ENCODE data around the gene PNLIPRP2.

Gene PNLIPRP2

GRCh38 chr10:116655568-116655967, 34.8 kb downstream of the PNLIPRP2 start:
- Histone ChIP-seq H3K27ac (replicated peaks) (no peak overlapping the region), H3K4me3 (replicated peaks; ENCODE audit: insufficient read depth, low read length) (no peak overlapping the region), H3K27me3 (ENCODE audit: insufficient read depth, poor library complexity, severe bottlenecking) (no peaks in the 10 kb centered on the region)
- no peak for DNase-seq (ENCODE audit: low read depth in 1 of 2, low spot score in 1 of 2)
- TF ChIP-seq POLR2AphosphoS5 (IDR thresholded peaks at IDR 0.05; ENCODE audit: low read depth) (no peak), GABPA (IDR thresholded peaks at IDR 0.05; ENCODE audit: low read depth) (no peak)
- TF ChIP-seq, protein P1, sequence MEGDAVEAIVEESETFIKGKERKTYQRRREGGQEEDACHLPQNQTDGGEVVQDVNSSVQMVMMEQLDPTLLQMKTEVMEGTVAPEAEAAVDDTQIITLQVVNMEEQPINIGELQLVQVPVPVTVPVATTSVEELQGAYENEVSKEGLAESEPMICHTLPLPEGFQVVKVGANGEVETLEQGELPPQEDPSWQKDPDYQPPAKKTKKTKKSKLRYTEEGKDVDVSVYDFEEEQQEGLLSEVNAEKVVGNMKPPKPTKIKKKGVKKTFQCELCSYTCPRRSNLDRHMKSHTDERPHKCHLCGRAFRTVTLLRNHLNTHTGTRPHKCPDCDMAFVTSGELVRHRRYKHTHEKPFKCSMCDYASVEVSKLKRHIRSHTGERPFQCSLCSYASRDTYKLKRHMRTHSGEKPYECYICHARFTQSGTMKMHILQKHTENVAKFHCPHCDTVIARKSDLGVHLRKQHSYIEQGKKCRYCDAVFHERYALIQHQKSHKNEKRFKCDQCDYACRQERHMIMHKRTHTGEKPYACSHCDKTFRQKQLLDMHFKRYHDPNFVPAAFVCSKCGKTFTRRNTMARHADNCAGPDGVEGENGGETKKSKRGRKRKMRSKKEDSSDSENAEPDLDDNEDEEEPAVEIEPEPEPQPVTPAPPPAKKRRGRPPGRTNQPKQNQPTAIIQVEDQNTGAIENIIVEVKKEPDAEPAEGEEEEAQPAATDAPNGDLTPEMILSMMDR (IDR thresholded peaks at IDR 0.05; ENCODE audit: insufficient read depth, low read length) = no peak

DNA sequence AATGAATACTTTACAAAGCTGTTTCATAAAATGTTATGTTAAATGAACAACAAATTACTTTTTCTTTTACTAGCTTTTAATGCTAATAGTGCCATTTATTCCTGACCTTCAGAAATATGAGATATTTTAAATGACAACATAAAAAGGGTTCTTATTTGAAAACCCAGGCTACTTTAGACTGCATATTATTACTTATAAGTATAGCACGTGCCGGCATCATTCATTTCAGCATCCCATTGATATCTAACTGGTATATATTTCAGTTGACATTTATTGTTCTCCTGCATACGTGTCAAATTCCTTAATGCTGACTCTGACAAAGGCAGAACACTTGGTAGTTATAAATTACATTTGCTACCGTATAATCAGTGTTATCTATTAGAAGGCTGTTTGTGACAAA, 35.3 kb downstream of the PNLIPRP2 start:
- DNase-seq (ENCODE audit: low read depth in 1 of 2, low spot score in 1 of 2) = no peak
- Histone ChIP-seq H3K27ac (replicated peaks) (no peak overlapping the region), H3K27me3 (ENCODE audit: insufficient read depth, poor library complexity, severe bottlenecking) (no peaks in the 10 kb centered on the region), H3K4me3 (replicated peaks; ENCODE audit: insufficient read depth, low read length) (no peak overlapping the region)
- TF ChIP-seq REST (IDR thresholded peaks at IDR 0.05; ENCODE audit: insufficient replicate concordance, low read depth) = no peak

- no peak for DNase-seq (ENCODE audit: low read depth in 1 of 2, low spot score in 1 of 2)
- no peak for TF ChIP-seq REST (IDR thresholded peaks at IDR 0.05; ENCODE audit: insufficient replicate concordance, low read depth)
- no peak for TF ChIP-seq SPI1 (IDR thresholded peaks at IDR 0.05; ENCODE audit: borderline replicate concordance, low read depth)
- TF ChIP-seq, protein P1 (IDR thresholded peaks at IDR 0.05; ENCODE audit: insufficient read depth, low read length) = no peak
- no peak overlapping the region for H3K4me3 ChIP-seq (replicated peaks; ENCODE audit: insufficient read depth, low read length)
- no peak overlapping the region for H3K27ac ChIP-seq (replicated peaks)
- no peaks in the 10 kb centered on the region for H3K27me3 ChIP-seq (ENCODE audit: insufficient read depth, poor library complexity, severe bottlenecking)
Measured at GRCh38 chr10:116657863-116658551, 37.3 kb downstream of the PNLIPRP2 start.

GRCh38 chr10:116659049-116659670, 38.4 kb downstream of the PNLIPRP2 start:
- Histone ChIP-seq H3K27ac (replicated peaks) (no peak overlapping the region), H3K4me3 (replicated peaks; ENCODE audit: insufficient read depth, low read length) (no peak overlapping the region), H3K27me3 (ENCODE audit: insufficient read depth, poor library complexity, severe bottlenecking) (no peaks in the 10 kb centered on the region)
- TF ChIP-seq, protein P1 (IDR thresholded peaks at IDR 0.05; ENCODE audit: insufficient read depth, low read length) = no peak
- TF ChIP-seq GABPA (IDR thresholded peaks at IDR 0.05; ENCODE audit: low read depth) (no peak), SPI1 (IDR thresholded peaks at IDR 0.05; ENCODE audit: borderline replicate concordance, low read depth) (no peak), REST (IDR thresholded peaks at IDR 0.05; ENCODE audit: insufficient replicate concordance, low read depth) (no peak), POLR2AphosphoS5 (IDR thresholded peaks at IDR 0.05; ENCODE audit: low read depth) (no peak)
- no peak for DNase-seq (ENCODE audit: low read depth in 1 of 2, low spot score in 1 of 2)

Data from HL-60 (cell line).